Inflammatory macrophage treated with lipopolysaccharide for 4 hours (primary cell): Measurements from ENCODE around the gene RAD9A.

Source experiments
- DNase-seq: peaks from one replicate; pipeline ENCODE4 v3.0.0-alpha.2; 2020

The RAD9A gene

GRCh38 chr11:67391304-67392182 lies at the start of gene RAD9A:
TSS of gene RAD9A (plus strand) at chr11:67391986. CDS start at chr11:67392045, 59 bp downstream.
- DNase-seq: peak; percentile 96

DNA sequence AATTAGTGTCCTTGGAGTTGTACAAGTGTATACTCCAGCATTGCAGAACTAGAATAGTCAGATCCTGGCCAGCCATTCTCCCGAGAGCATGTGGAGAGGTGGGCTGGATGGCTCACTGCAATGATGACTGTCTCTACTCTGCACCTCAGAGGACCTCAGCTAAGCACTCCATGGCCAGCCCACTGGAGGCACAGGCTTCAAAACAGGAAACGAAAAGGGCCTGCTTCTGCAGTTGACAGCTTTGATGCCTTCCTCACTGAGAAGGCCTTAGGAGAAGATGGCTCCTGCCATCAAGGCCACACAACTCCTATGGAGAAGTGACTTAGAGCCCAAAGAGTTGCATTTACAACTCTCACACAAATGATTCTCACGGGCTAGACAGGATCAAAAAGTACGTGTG lies 47.5 kb upstream of the RAD9A start:
- DNase-seq: peak; percentile 31

- no peak for DNase-seq
These were observed 46.4 kb upstream of the RAD9A start for GRCh38 chr11:67345247-67345919.

GRCh38 chr11:67345920-67346819 lies 45.6 kb upstream of the RAD9A start:
- DNase-seq: peak; percentile 49

GRCh38 chr11:67347964-67348749 lies 43.6 kb upstream of the RAD9A start:
- DNase-seq: no peak

DNA sequence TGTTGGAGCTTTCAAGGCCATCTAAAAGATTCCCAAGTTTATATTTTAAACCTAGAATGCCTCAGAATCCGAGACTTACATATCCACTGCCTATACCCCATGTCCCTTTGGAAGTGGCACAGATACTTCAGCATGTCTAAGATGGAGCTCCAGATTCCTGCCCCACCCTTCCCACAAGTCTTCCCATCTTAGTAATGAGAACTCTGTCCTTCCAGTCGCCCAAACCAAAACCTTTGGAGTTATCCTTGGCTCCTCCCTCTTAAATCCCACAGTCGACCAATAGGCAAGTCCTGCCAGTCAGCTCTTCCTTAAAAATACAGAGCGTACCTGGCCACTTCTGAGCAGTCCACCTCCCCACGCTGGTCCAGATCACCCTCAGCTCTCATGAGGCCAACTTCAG lies 42.8 kb upstream of the RAD9A start:
- DNase-seq: no peak

GRCh38 chr11:67349457-67349856 lies 42.3 kb upstream of the RAD9A start:
- no peak for DNase-seq

- DNase-seq: no peak
These were observed 41.8 kb upstream of the RAD9A start for GRCh38 chr11:67349928-67350465.

- DNase-seq: peak; percentile 76
These were observed 40.3 kb upstream of the RAD9A start for GRCh38 chr11:67351275-67352005.

DNA sequence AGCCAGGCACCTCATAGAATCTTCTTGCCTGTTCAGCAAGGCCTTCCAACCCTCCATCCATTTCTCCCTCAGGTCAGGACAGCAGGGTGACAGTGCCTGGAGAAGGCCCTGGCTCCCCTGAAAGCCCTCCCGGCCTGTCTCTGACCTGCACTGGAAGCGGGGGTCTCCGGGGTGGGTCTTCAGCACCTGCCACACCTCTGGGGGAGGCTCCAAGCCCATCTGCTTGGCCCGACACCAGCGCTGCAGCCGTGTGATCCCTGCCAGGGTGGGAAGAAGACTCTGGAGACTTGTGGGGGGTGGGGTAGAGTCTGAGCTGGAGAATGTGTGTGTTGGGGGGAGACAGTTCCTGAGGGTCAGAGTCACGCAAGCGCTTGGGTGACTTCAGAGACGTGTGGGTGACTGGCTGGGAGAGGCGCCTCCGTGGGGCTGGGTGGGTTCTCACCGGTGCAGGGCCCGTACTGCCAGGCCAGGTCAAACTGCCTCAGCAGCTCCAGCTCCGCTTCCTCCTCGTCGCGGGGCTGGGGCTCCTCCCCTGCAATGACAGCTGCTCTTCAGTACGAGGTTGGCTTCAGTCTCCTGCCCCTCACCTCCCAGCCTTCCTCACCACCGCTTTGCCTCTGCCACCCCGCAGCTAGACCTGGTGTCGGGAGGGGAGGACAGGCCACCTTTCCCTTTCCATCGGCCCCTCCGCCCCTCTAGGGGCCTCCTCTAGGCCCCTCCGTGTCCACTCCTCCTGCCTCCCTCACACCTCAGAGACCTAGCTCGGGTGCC lies 39.1 kb upstream of the RAD9A start:
- peak; percentile 72 for DNase-seq

- DNase-seq: peak; percentile 99
These were observed 38.3 kb upstream of the RAD9A start, which contains the start of gene POLD4 for GRCh38 chr11:67353317-67354074. TSS of gene POLD4 (minus strand) at chr11:67353546. CDS start at chr11:67353399, 147 bp downstream.

DNA sequence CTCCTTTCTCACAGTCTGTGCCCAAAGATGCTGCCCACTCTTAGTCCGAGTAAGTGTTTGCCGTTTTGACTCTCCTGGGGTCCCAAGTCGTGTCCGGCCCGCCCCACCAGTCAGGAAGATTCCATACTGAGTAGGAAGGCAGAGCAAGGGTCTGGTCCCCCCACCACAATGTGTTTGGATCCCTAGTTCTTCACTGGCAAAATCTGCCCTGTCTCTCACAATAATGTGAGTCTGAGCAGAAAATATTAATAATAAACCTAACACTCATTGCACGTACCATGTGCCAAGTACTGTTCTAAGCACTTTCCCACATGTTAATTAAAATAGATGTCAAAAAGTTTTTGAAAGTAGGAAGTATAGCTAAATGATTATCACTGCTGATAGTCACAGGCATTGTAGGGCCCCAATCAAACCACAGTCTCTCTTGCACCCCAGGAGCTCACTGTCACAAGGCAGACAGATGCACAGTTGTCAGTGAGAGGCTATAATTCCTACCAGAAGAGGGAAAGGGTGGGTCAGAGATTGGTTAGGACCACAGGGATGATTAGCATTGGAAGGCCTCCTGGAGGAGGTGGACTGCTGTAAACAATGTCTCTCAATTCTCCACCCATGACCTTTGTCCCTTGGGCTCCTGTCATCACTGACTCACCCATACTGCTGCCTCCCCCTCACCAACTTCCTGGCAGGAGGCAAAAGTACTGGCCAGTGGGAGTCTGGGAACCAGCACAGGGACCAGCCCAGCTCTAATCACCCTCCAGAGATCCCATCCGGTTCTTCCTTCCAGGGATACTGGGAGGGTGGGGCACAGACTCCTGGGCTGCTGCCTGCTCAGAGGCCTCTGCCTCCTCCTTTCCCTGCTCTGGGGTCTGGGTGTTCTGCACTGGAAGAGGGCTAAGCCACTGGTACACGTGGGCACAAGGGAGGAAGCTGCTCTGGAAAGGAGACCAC lies 37.4 kb upstream of the RAD9A start:
- DNase-seq: peak; percentile 89

GRCh38 chr11:67355023-67355793 lies 36.6 kb upstream of the RAD9A start:
- no peak for DNase-seq

- no peak for DNase-seq
These were observed 35.9 kb upstream of the RAD9A start for GRCh38 chr11:67355794-67356386.

GRCh38 chr11:67356387-67356863 lies 35.4 kb upstream of the RAD9A start:
- DNase-seq: no peak

- peak; percentile 95 for DNase-seq
These were observed 34.8 kb upstream of the RAD9A start for GRCh38 chr11:67356864-67357561.
